Epithelial cell of proximal tubule (primary cell): ENCODE data around the gene REEP6. TPM values are rescaled to one million over a fixed set of nuclear protein-coding genes. Genes with fewer than 3 reads are reported as not detected.

Source experiments
- DNase-seq: peaks from one replicate; pipeline ENCODE4 v3.0.0-alpha.2; 2011; ENCODE audit warnings: low read depth
- H3K4me3 ChIP-seq: 2 replicates; pipeline ENCODE4 v1.5.1; 2011; ENCODE audit warnings: low read depth, mild to moderate bottlenecking, low read length
- total RNA-seq: library from RNA; depleted of rRNA; stranded (reverse); fragments of >200 nt; gene quantifications from 2 replicates; pipeline ENCODE4 v1.2.3, GENCODE V29; 2015
- TF ChIP-seq, protein P1 (sequence below): conservative IDR thresholded peaks from 2 replicates; pipeline ENCODE4 v1.5.1; 2012; ENCODE audit warnings: low read depth, mild to moderate bottlenecking, low read length

REEP6 gene
- total RNA-seq, 1 donor from 2014 or later = 4.8 TPM

DNA sequence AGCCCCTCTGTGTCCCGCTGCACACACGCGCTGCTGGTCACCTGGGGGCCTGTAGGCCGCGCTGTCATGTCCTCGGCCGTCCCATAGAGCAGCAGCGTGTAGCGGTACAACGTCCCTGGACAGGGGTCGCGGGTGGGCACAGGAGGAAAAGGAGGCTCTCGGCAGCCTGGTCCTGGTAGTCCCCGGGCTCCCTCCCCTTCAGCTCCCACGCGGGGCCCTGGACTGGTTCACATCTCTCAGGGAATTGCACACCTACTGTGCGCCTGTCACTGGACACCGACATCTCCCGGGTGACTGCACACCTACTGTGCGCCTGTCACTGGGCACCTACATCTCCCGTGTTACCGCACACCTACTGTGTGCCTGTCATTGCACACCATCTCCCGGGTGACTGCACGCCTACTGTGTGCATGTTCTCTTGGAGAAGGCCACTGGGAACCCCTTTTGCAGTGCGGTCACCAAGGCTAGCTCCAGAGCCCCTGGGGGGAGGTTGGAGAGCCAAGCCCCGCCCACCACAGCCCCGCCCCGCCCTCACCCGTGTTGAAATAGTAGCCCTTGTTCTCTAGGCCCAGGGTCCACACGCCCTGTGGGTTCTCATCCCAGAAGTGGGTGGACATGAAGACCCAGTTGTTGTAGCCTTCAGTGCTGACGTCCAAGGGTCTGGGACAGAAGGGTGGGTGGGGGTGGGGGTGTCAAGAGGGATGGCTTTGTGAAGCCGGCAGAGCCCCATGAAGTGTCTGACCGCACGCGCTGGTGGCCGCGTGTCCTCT is 8.4 kb upstream of the REEP6 start:
- H3K4me3 ChIP-seq = no peak overlapping the region
- TF ChIP-seq, protein P1, sequence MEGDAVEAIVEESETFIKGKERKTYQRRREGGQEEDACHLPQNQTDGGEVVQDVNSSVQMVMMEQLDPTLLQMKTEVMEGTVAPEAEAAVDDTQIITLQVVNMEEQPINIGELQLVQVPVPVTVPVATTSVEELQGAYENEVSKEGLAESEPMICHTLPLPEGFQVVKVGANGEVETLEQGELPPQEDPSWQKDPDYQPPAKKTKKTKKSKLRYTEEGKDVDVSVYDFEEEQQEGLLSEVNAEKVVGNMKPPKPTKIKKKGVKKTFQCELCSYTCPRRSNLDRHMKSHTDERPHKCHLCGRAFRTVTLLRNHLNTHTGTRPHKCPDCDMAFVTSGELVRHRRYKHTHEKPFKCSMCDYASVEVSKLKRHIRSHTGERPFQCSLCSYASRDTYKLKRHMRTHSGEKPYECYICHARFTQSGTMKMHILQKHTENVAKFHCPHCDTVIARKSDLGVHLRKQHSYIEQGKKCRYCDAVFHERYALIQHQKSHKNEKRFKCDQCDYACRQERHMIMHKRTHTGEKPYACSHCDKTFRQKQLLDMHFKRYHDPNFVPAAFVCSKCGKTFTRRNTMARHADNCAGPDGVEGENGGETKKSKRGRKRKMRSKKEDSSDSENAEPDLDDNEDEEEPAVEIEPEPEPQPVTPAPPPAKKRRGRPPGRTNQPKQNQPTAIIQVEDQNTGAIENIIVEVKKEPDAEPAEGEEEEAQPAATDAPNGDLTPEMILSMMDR = no peak
- DNase-seq = no peak

DNA sequence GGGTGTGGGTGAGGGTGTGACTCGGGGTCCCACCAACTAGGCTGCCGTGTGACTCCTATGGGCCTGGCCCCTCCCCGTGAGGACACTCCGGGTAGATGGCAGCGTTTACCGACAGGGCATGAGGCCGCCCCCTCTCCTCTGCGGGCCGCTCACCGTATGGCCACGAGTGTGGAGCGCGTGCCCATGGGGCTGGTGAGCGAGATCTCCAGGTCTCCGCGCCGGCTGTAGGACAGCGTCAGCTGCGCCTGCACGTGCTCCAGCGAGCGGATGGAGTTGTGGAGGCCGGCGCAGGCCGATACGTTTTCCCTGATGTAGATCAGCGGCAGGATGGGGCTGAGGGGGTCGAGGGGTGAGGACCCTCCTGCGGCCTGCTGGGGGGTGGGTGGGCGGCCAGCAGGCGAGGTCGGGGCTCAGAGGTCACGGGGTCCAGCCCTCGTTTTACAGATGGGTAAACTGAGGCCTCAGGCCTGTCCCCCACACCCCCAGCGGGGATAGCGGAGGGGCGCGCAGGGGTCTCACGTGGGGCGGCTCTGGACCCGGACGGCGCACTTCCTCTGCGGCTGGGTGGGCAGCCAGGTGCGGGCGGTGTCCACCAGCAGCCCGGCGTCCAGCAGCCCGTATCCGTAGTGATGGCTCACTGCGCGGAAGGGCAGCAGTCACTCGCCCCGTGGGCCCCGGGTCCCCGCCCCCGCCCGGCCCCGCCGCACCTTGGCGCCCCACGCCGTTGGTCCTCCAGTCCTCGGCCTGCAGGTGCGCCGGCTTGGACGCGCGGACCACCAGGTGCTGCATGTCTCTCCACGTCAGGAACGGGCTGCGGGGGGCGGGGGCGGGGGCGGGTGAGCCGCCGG is 7.6 kb upstream of the REEP6 start:
- no peak overlapping the region for H3K4me3 ChIP-seq
- TF ChIP-seq, protein P1 = no peak
- DNase-seq = no peak

DNA sequence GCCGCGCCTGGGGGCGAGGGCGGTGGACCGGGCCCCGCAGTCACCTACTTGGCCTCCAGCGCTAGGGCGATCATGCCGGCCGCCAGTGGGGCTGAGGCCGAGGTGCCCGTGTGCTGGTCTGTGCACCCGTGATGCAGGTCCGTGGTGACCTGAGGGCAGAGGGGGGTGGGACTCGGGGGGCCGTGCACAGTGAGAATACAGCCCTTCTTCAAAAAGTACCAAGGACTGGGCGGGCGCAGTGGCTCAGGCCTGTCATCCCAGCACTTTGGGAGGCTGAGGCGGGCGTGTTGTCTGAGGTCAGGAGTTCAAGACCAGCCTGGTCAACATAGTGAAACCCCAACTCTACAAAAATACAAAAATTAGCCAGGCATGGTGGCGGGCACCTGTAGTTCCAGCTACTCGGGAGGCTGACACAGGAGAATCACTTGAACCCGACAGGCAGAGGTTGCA is 7.0 kb upstream of the REEP6 start:
- no peak overlapping the region for H3K4me3 ChIP-seq

DNA sequence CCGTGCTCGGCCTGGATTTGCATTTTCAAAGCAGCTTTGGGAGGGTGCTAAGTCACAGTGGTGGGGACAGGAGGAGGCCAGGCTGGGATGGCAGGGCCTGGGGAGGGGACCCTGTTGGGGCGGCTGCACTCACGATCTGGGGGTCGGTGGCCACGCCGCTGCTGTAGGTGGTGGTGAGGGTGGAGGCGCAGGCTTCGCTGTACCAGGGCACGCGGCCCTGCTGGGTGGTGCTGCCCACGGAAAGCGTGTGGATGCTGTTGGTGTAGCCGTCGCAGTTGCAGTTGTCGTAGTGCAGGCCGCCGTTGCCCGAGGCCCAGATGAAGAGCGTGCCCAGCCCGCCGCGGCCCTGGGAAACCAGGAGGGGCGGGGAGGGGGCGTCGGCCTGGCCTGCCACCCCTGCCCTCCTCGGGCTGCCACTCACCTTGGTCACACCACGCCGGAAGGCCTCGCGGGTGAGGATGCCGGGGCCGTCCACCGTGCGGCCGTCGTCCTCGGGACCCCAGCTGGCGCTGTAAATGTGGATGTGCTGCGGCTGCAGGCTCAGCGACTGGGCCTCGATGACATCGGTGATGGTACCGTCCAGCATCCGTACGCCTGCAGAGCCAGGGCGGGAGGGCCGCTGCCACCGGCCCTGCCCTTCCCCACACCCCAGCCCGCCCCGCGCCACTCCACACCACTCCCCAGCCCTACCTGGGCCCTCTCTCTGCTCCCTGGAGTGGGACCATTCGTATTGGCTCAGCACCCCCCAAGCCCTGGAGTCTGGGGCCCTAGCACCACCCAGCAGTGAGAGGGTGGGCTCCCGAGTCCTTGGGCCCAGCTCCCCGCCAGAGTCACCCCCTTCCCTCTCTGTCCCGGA is 4.0 kb upstream of the REEP6 start:
- TF ChIP-seq, protein P1 = no peak
- DNase-seq = no peak
- H3K4me3 ChIP-seq = no peak overlapping the region

More for the DNA sequence above, 7.0 kb upstream of the REEP6 start:
- no peak for DNase-seq
- TF ChIP-seq, protein P1 = no peak

DNA sequence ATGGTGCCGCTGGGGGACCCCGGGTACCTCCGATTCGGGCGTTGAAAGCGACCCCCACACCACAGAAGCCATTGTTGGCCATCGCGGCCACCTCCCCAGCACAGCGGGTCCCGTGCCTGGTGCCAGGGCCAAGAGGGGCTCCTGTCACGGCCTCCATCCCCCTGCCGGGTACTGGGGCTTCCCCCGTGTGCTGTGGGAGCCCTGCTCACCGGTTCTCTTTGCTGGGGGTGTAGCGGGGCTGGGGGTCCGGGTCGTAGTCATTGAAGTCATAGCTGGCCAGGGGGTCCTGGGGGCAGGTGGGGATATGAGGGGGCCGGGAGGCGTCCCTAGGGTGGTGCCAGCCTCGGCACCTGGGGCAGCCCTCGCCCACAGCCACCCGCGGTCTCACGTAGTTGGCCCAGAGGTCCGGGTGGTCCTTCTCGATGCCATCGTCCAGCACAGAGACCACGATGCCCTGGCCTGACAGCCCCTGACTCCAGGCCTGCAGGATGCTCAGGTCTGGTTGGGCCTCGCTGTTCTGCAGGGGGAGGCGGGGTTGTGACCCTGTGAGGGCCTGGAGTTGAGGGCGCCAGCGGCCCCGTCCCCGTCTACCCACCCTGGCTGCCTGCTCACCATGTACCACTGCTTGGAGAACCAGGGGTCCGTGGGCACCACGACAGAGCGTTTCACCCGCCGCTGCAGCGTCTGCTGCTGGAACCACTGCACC is 3.3 kb upstream of the REEP6 start:
- no peak for DNase-seq
- TF ChIP-seq, protein P1 = no peak
- H3K4me3 ChIP-seq = no peak overlapping the region

DNA sequence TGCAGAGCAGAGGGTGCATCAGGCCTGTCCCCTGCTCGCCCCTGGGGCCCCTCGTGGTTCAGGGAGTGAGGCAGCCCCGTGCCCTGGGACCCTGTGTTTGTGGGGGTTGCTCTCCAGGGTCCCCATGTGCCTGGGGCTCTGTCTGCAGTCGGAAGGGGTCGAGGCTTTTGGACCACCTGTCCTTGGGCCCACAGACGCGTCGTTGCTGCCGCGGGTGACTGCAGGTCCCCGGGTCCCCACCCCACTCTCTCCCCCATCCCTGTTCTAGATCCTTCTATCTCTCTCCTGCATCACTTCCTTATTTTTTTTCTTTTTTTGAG is 2.7 kb upstream of the REEP6 start:
- H3K4me3 ChIP-seq = no peak overlapping the region
- no peak for DNase-seq
- TF ChIP-seq, protein P1 = no peak
